Natural killer cell (primary cell): ENCODE results near the gene DSTN. TPM values are rescaled to one million over a fixed set of nuclear protein-coding genes. Genes with fewer than 3 reads are reported as not detected.

Experiments
- ATAC-seq, 3 donors: fragments of 150-1000 bp in 2 of 3; fragments of 200-7000 bp in 1 of 3; cut with Tn5 transposase; 1 replicate in 1 of 3; 2 replicates in 2 of 3; pipeline ENCODE4 v1.10.0; 2021; ENCODE audit warnings: mild to moderate bottlenecking in 2 of 3, moderate library complexity in 2 of 3
- DNase-seq, 2 donors: peaks; one replicate each; pipeline versions ENCODE4 v3.0.0 to v3.0.0-alpha.2; 2013 to 2021; ENCODE audit warnings: mixed read lengths in 1 of 2
- H3K27ac ChIP-seq: one replicate; pipeline ENCODE4 v1.5.1; 2013; ENCODE audit warnings: mild to moderate bottlenecking, low read length
- H3K27me3 ChIP-seq: one replicate; pipeline ENCODE4 v1.6.1; 2013; ENCODE audit warnings: low read length; ENCODE audit not compliant: control insufficient read depth, insufficient read depth
- H3K36me3 ChIP-seq: one replicate; pipeline ENCODE4 v1.6.1; 2013; ENCODE audit warnings: low read length; ENCODE audit not compliant: control insufficient read depth, insufficient read depth
- H3K4me1 ChIP-seq: one replicate; pipeline ENCODE4 v1.6.1; 2013; ENCODE audit warnings: low read length; ENCODE audit not compliant: control insufficient read depth, insufficient read depth
- H3K4me3 ChIP-seq: one replicate; pipeline ENCODE4 v1.5.1; 2013; ENCODE audit warnings: low read length
- H3K9me3 ChIP-seq: one replicate; pipeline ENCODE4 v1.6.1; 2013; ENCODE audit warnings: low read length; ENCODE audit not compliant: control insufficient read depth, insufficient read depth
- H3K27ac Mint-ChIP-seq, 2 donors: one replicate each; pipeline ENCODE4 v1.8.0; 2022; ENCODE audit warnings: mild to moderate bottlenecking in 2 of 2, mixed read lengths in 2 of 2, moderate library complexity in 1 of 2
- H3K27me3 Mint-ChIP-seq, 2 donors: one replicate each; pipeline ENCODE4 v1.8.0; 2022; ENCODE audit warnings: low read depth in 2 of 2, mixed read lengths in 2 of 2
- H3K36me3 Mint-ChIP-seq: one replicate; pipeline ENCODE4 v1.8.0; 2022; ENCODE audit warnings: mixed read lengths
- H3K4me1 Mint-ChIP-seq, 2 donors: one replicate each; pipeline ENCODE4 v1.8.0; 2022; ENCODE audit warnings: mixed read lengths in 2 of 2
- H3K4me3 Mint-ChIP-seq: one replicate; pipeline ENCODE4 v1.8.0; 2022; ENCODE audit warnings: mild to moderate bottlenecking, moderate library complexity, mixed read lengths
- H3K9me3 Mint-ChIP-seq, 2 donors: one replicate each; pipeline ENCODE4 v1.8.0; 2022; ENCODE audit warnings: mixed read lengths in 2 of 2
- WGBS: methylation state at CpG from one replicate; pipeline ENCODE4 v1.1.7; 2013; ENCODE audit warnings: missing lambda C conversion rate; ENCODE audit not compliant: insufficient coverage; 5-methylcytosine and 5-hydroxymethylcytosine counted together
- intact Hi-C: fragments of 100-400 bp; cut with micrococcal nuclease; formaldehyde crosslinking; loops from one replicate; pipeline ENCODE4 v1.14.2; 2022
- total RNA-seq, 4 donors: library from RNA; stranded (reverse); fragments of 120-200 nt in 1 of 4; gene quantifications; one replicate each; pipeline versions ENCODE4 v1.2.3 to v1.2.4, GENCODE V29; 2013 to 2022
- TF ChIP-seq, protein P1 (sequence below): fragments of 200-600 bp; IDR thresholded peaks from one replicate; pipeline ENCODE4 v1.8.0; 2022; ENCODE audit warnings: antibody characterized with exemption

DSTN gene
- total RNA-seq, 3 donors from 2014 or later (not counting 1 experiment from before 2014, with no cell fraction given): 47.5 to 73.5 (median 70.0) TPM

DNA sequence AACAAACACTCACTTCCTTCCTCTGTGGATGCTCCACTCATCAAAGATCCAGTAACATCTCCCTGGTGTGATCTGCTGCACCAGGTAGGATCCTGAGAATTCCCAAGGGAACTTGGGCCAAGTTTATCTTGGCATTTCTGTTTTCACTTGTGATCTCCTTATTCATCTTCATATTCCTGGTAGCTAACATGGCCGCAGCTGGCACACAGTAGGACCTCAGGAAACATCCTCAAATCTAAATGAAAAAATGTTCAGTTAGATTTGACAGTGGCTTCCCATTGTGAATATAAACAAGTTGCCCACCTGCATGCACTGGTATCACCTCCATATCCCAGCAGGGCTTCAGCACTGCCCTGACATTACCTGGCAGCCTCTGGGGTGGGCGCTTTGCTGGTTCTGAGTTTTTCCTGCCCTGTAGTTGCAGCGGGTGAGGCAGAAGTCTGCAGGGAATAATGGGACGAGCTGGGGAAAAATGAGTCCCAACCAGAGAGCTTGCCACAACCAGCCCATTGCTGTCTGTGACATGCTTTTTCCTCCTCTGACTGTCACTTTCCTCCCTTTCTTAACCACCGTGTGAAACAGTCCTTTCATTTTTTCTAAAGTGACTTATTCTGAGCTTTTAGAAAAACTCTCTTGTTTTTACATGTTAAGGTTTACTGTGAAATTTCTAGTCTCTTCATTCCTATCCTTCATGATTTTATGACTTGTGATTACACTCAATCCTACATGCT, 9.4 kb upstream of the DSTN start:
- DNase-seq: no peak
- Histone ChIP-seq H3K27me3 (no peaks in the 10 kb centered on the region), H3K27ac (no peak overlapping the region), H3K4me1 (peaks cover 2% of the 10 kb centered on the region), H3K9me3 (no peaks in the 10 kb centered on the region), H3K4me3 (no peak overlapping the region), H3K36me3 (no peaks in the 10 kb centered on the region)
- peaks cover 0 to 4% of the 10 kb centered on the region in 2 donors for H3K27me3 Mint-ChIP-seq
- WGBS: 77% methylated on average over 5 of the region's 5 CpGs
- H3K9me3 Mint-ChIP-seq: no peaks in the 10 kb centered on the region
- H3K36me3 Mint-ChIP-seq: no peaks in the 10 kb centered on the region
- no peak for ATAC-seq
- intact Hi-C loops: no loop called here
- H3K27ac Mint-ChIP-seq: no peak overlapping the region
- no peak overlapping the region for H3K4me3 Mint-ChIP-seq
- H3K4me1 Mint-ChIP-seq: no peaks in the 10 kb centered on the region
- TF ChIP-seq, protein P1, sequence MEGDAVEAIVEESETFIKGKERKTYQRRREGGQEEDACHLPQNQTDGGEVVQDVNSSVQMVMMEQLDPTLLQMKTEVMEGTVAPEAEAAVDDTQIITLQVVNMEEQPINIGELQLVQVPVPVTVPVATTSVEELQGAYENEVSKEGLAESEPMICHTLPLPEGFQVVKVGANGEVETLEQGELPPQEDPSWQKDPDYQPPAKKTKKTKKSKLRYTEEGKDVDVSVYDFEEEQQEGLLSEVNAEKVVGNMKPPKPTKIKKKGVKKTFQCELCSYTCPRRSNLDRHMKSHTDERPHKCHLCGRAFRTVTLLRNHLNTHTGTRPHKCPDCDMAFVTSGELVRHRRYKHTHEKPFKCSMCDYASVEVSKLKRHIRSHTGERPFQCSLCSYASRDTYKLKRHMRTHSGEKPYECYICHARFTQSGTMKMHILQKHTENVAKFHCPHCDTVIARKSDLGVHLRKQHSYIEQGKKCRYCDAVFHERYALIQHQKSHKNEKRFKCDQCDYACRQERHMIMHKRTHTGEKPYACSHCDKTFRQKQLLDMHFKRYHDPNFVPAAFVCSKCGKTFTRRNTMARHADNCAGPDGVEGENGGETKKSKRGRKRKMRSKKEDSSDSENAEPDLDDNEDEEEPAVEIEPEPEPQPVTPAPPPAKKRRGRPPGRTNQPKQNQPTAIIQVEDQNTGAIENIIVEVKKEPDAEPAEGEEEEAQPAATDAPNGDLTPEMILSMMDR: no peak

DNA sequence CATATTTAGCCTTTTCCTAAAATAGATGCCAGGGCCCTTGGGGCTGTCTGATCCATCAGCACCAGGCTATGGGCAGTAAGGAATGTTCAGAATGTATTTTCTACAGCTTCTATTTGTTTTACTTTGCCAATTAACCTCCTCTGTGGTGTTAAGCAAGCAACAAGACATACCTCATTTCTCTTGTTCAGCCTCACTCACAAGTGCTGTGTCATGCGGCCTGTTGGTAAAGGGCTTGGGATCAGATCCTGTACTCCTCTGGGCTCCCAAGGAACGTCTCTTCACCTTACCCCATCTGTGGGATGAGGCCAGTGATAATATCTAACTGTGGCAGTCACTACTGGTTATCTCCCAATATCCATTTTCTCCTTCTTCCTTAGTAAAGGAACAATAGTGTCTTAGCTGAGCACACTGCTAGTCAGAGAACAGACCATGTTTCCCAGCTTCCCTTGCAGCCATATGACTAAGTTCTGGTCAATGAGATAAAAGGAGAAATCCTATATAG, 7.0 kb upstream of the DSTN start:
- no peaks in the 10 kb centered on the region for H3K4me1 Mint-ChIP-seq
- intact Hi-C loops: no loop called here
- Histone ChIP-seq H3K4me3 (no peak overlapping the region), H3K9me3 (no peaks in the 10 kb centered on the region), H3K4me1 (peaks cover 2% of the 10 kb centered on the region), H3K36me3 (no peaks in the 10 kb centered on the region), H3K27ac (no peak overlapping the region), H3K27me3 (no peaks in the 10 kb centered on the region)
- H3K9me3 Mint-ChIP-seq: no peaks in the 10 kb centered on the region
- ATAC-seq (no peak), DNase-seq (no peak)
- H3K4me3 Mint-ChIP-seq: no peak overlapping the region
- H3K36me3 Mint-ChIP-seq: no peaks in the 10 kb centered on the region
- TF ChIP-seq, protein P1: no peak
- 100% methylated on average over 1 of the region's 2 CpGs for WGBS
- no peak overlapping the region for H3K27ac Mint-ChIP-seq
- H3K27me3 Mint-ChIP-seq: peaks cover 0 to 5% of the 10 kb centered on the region in 2 donors

DNA sequence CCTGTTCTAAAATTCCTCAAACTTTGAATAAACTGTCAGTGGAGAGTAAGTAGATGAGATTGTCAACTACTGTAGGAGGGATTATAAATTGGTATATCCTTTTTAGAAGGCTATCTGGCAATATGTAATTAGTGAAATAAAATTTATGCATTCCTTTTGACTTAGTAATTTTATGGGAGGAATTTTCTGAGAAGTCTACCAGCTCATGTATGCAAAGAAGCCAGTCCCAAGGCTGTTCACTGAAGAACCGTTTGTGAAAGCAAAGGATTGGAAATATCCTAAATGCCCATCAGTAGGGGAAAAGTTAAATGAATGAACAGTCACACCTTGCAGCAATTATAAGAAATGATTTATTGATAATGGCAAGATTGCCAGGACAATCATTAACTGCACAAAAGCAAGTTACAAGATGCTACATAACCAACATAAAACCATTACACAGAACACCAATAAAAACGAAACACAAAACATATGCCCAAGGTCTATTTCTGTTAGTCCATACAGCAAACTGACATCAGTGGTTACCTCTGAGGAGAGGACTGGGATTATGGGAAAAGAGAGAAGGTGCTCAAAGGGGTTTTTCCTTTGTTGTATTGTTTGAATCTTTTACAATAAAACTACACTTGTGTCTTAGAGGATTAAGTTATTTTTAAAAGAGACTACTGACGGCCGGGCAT, 4.6 kb upstream of the DSTN start:
- H3K27ac ChIP-seq: no peak overlapping the region
- no peak for DNase-seq
- Mint-ChIP-seq H3K4me3 (no peak overlapping the region), H3K36me3 (no peaks in the 10 kb centered on the region), H3K4me1 (peaks cover 4 to 6% of the 10 kb centered on the region in 2 donors), H3K9me3 (no peaks in the 10 kb centered on the region), H3K27me3 (peaks cover 0 to 7% of the 10 kb centered on the region in 2 donors), H3K27ac (no peak overlapping the region)
- no peaks in the 10 kb centered on the region for H3K9me3 ChIP-seq
- no peak for ATAC-seq
- peaks cover 9% of the 10 kb centered on the region for H3K27me3 ChIP-seq
- TF ChIP-seq, protein P1: no peak
- no peaks in the 10 kb centered on the region for H3K36me3 ChIP-seq
- 93% methylated on average over 3 of the region's 4 CpGs for WGBS
- intact Hi-C loops: no loop called here
- peaks cover 6% of the 10 kb centered on the region for H3K4me1 ChIP-seq
- H3K4me3 ChIP-seq: no peak overlapping the region
